HG02678 (cell line): ENCODE data around the gene KRTAP25-1.

Experiments
- ATAC-seq: cut with Tn5 transposase; IDR thresholded peaks from one replicate; pipeline ENCODE4 v1.9.1; 2021; ENCODE audit warnings: mild to moderate bottlenecking, moderate library complexity; ENCODE audit not compliant: unreplicated experiment

The KRTAP25-1 gene, protein sequence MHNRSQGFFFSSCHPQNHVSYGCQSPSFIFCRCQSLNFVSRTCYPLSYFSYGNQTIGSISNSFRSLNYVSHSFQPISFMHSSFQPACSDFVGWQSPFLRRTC

DNA sequence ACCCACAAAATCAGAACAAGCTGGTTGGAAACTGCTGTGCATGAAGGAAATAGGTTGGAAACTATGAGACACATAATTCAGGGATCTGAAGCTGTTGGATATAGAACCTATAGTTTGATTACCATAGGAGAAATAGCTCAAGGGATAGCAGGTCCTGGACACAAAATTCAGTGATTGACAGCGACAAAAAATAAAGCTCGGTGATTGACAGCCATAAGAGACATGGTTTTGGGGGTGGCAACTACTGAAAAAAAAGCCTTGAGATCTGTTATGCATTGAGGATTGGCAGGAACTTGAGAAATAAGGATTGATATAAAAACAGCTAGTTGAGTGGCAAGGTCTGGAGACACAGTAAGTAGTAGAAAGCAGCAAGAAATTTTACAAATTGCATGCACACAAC lies at the start of gene KRTAP25-1:
Gene KRTAP25-1 (minus strand): TSS at position 300 of the 400 bp plus-strand sequence. CDS start 24 bp downstream, at position 276.
- ATAC-seq, result no peak

DNA sequence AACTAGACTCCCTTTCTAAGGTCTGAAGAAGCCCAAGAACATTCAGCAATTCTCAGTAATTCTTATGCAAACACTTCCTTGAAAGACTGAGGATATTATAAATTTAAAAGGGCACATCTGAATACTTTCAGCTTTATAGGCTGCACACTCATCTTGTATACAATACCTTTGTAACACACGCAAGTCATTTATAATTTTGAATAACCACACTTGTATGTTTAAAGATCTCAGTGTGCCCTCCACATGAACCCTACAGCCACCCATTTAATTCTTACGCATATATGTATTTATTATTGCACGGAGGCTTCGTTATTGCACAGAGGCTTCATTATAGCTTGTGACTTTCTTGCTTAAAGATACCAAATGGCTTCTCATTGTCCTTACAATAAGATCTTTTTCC lies 49.4 kb upstream of the KRTAP25-1 start:
- no peak for ATAC-seq

DNA sequence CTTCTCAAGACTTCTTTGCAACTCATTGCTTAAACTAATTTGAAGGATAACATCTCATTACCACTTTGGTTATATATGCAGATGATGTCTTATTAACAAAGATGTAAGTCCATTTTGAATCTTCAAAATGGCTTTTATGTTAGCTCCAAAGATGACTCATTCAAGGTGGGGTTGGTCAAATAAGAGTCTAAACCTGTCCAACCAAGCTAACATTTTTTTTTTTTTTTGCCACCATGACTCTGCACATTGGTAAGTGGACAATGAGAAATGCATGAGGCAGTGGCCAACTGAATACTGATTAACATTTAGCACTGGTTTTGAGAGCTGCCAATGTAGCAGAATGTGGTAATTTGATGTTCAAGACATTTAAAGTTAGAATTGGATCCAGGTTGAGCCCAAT lies 48.5 kb upstream of the KRTAP25-1 start:
- no peak for ATAC-seq

DNA sequence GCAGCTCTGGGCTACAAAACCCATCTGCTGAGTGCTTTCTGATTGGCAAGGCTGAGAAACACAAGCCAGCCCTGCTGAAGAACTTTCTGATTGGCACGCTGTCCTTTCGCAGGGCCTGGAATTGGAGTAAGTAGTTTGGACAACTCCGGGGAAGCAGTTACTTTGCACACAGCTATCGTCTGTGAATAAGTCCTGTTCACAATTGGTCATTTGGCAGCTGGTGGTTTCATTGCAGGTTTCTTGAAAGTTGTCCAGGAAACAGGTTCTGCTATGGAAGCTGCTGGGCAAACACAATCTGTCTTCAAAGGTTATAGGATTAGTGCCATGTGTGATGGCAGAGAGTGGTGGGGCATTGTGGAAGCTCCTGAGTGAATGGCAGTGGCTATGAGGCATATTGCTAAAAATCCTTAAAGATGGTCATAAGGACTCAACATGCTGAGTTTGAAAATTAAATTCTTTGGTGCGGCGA lies 48.0 kb upstream of the KRTAP25-1 start, which contains the start of gene KRTAP27-1:
Gene KRTAP27-1 (minus strand): TSS at position 419 of the 469 bp plus-strand sequence. CDS start 26 bp downstream, at position 393.
- ATAC-seq, result no peak

DNA sequence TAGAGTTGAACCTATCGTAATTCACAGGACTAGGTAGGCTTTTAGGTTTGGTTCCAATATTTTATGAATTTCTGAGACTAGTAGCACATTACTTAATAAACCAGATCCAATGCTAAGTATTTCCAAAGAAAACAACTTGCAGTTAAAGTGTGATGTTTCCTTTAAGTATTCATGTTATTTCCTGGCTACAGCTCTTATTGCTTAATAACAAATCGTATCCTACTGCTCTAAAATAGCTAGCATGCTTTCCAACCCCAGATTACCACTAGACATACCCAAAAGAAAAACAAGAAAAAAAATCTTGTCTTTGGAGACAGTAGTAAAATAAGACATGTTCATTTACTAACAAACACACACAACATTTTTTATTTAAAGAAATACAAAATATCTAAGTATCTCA lies 47.3 kb upstream of the KRTAP25-1 start:
- no peak for ATAC-seq

DNA sequence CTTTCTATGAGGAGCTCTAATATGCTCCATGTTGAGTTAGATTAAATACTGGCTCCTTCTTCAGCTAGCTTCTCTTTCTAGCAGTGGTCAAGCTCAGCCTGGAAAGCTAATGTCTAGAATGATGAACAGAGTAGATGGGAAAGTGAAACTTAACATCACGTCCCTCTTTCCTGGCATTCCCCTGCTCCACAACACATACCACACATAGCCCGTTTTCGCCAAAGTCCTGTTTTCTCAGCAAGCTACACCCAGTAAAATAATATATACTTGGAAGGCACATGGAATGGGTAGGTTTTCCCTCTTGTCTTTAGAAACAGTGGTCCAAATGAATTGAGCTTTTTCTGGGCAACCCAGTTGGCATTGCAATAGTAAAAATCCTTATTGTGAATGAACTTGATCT lies 44.4 kb upstream of the KRTAP25-1 start:
- no peak for ATAC-seq

DNA sequence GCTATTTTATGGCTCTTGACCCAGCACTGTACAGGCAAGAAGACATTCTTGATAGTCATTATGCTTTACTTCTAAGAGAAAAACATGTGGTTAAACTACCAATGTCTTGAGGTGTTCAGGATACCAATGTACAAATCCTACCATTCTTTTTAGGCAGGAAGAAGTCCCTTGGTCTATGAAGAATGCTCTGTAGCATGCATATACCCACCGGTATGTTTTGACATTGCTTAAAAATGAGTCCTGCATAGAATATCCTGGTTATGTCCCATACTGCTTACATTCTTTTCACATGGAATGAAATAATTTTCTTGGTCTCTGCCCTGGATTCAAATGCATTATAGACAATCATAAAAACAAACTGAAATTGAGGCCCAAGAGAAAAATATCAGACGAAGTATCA lies 43.4 kb upstream of the KRTAP25-1 start:
- no peak for ATAC-seq

DNA sequence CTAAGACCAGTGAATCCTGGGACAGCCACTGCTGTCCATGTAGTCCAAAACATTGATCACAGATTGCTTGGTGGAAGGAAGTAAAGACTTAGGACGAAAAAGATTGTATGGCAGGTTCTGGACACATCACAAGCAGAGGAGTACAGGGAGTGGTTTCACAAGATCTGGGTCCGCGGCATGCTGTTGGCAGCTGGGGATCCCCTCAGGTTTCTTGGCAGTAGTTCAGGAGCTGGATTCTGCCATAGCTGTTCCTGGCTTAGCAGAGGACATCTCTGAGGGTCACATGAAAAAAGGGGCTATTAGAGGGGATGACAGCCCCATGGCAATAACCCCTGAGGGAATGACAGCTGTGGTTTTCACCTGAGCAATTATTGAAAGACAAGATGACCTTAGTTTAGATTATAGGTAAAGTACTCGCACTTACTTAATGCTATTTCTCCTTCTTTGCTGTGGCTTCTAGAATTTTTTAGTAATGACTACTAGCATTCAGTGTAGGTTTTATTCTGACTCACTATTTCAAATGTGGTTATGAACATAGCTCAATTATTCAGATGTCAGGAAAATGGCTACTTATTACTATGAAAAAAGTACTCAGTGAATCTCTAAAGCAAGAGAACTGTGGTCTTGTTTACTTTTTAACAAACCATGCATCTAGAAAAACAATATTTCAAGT lies 40.0 kb upstream of the KRTAP25-1 start:
- no peak for ATAC-seq

DNA sequence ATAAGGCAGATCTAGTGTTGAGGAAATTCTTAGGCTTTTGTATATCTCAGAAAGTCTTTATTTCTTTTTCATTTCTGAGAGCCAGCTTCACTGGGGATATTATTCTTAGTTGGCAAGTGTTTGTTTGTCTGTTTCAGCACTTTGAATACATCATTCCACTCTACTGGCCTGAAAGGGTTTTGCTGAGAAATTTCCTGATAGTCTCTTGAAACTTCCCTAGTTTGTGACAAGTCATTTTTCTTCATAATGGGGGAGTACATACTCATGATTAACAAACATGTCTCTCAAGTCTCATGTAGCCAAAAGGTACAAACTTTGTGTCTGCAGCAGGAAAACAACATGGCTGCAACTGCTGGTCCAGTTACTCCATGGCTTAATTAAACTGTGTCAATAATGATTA lies 37.1 kb upstream of the KRTAP25-1 start:
- ATAC-seq, result no peak

DNA sequence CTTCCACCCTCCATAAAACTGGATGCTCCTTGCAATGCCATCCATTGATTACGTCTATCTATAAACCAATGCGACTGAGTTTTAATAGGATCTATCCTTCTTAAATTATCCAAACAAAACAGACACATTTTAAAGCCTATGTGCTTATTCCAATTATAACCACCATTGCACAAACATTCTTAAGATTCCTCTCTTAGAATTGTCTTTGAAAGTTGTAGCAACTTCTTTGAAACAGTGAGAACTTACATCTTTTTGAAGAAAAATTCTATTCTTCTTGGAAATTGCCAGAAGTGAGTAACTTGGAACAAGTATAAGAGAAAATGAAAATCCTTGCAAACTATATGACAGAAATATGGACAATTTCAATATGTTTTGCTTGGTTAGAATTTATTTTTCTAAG lies 30.9 kb upstream of the KRTAP25-1 start, which contains the start of gene KRTAP26-1:
Gene KRTAP26-1 (minus strand): TSS at position 101 of the 400 bp plus-strand sequence. CDS start 280 bp downstream, outside the sequence.
- no peak for ATAC-seq

DNA sequence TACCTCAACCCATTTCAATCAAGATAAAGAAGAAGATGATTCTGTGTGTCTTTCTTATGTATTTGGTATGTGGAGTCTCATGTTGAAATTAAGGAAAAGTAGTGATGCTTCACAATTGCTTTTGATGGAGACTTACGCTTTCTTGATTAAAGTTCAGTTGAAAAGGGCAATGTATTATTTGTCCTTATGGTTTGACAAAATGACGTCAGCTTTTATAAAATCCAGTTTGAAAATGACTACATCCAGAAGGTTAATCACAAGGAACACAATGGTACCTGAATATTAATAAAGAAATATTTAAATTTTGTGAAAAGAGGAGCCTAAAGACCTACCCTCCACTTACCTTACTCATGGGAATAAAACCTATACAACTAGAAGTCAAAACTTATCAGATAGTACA lies 26.4 kb upstream of the KRTAP25-1 start:
- ATAC-seq, result no peak

DNA sequence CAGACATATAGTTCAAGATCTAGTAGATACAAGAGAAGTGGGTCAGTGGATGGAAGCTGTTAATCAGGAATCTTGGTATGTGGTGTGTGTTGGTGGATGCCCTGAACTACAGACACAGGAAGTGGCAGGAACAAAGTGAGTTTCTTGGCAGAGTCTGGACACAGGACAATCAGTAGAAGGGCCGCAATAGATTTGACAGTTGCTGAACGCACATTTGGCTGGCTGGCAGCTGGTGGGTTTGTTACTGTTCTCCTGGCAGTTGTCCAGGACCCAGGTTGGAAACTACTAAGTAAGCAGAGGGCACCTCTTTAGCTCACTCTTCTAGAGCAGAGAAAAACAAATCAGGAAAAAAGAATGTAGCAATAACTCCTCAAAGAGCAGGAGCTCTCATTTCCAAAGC lies 17.6 kb upstream of the KRTAP25-1 start:
- no peak for ATAC-seq

DNA sequence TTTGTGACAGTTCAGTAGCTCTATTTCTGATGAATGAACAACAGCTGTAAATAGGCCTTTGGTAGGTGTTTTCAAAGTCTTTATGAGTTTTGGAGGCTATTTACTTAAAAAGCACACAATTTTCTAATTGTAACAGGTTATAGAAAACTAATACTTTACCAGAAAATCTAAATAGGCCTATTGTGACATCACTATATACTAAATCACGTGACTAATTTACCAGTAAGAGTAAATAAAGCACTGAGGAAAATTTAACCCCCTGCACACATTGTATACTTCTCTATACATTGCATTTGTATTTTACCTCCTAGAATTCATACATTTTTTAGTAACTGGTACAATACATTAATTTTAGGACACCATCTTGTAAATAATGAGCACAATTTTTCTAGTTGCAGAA lies 15.8 kb upstream of the KRTAP25-1 start:
- no peak for ATAC-seq

DNA sequence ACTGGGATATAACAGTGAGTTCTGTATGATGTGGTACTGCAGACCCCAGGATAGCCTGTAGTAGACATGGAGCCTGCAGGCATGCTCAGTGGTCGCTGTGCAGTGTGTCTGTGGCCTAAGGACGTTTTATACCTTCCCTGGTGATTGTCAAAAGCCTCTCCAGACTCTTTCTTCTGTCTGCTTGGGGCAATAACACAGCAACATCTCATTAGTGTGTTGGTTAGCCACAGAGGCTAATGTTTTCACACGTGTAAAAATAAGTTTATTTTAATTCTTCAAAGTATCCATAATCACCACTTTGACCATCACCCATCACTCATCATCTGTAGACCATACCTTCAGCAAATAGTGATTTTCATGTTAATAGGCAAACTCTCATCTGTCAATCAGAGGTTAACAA lies 6.5 kb downstream of the KRTAP25-1 start, which contains the start of gene KRTAP24-1:
Gene KRTAP24-1 (minus strand): TSS at position 101 of the 400 bp plus-strand sequence. CDS start 18 bp downstream, at position 83.
- no peak for ATAC-seq

DNA sequence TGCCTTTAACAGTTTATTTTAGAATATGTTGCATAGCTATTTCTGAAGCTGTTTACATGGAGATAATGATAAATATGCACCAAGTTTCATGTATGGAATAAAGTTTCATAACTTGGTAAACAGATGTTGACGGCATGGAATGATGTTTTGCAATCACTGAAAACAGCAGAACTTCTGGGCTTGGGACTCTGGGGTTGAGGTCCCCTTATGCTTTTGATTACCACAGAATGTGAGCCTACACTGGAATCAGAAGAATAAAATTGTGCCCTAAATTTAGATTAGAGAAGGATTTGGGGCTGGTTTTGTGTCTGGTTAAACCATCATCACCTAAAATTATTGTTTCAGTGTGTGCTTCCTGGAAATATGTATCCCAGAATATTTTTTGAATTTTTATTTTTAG lies 17.7 kb downstream of the KRTAP25-1 start:
- no peak for ATAC-seq

DNA sequence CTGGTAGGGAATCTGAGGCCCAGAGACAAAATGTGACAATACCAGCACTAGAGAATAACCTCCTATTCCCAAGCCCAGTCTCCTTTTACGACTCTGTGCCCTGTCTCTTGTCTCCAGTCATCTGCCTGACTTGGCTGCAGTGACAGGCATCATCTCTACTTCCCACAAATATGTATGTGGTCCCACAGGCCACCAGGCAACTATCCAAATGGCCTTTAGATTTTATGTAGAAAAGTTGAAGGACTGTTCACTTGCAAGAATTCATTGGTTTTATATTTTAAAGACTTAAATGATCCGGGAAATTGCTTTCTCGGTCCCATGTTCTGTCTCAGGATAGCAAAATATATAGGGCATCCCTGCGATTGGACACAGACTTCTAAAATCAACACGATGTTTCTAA lies 18.2 kb downstream of the KRTAP25-1 start:
- no peak for ATAC-seq

DNA sequence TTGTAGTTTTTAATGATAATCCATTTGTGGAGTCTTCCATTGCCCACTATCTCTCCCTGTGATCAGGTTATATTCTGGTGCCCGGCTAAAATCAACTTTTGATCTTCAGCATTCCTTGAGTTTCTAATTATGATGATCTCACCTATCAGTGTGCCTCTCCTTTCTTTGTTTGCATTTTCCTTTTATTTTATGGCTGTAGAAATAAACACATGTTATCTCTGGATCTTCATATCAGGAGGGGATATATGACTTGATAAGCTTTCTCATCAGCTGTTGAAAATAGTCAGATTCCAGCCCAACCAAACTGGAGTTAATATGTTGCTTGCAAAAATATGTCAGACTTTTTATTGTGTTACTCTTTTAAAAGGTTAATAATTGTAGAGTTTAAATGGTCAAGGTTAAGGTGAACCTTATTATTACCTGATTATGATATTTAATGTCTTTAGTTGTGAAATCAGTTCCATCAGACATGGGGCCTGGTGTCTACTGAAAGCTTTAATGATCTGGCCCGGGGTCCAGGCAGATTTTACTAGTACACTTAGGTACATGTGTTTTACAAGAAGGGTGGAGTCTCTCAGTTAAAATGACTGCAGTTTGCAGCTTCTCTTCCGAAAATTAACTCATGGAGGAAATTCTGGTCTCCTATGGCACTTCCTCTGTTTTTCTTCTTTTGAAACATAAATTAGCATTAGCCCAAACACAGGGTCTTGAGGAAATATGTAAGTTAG lies 19.3 kb downstream of the KRTAP25-1 start:
- no peak for ATAC-seq

DNA sequence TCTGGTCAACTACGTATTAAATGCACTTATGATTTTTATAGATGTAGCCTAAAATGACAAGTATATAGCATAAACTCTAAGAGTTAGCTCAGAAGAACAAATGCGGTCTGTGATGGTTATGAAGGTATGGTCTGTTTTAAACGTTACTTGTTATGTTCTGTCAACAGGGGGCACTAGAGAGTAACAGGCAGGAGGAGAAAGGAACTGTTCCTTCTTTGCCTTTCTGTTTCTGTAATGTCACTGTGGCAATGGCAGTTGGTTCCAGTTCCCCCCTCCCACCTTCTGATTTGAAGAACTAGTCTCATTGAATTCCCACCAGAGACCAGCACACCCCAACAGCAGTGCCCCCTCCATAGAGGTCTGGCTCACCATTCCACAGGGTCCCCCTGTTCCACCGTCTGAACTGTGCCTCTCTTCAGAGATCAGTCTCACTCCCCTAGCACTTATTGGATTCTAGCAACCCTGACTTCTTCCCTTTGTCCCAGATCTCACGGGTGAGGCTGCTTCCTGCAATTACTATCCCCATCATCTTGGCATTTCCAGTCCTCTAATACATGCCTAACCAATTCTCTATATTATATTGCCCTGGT lies 20.6 kb downstream of the KRTAP25-1 start:
- ATAC-seq, result no peak

DNA sequence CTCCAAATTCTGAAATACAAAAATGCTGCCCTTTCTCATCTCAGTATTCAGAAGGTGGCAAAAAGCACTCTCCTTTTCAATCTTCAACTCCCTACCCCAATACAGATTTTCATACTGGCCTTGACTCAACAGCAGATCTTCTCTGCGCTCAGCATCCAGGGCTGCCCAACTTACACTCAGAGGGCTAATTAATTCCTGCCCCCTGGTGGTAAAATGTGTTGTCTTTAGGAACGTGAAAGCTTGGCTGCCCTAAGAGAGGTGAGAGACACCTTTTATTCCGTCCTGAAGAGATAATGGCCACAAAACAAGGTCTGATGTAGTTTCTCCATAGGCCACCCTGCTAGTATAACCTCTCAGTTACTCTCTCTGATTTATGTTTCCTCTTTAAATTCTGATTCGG lies 31.5 kb downstream of the KRTAP25-1 start:
- no peak for ATAC-seq

DNA sequence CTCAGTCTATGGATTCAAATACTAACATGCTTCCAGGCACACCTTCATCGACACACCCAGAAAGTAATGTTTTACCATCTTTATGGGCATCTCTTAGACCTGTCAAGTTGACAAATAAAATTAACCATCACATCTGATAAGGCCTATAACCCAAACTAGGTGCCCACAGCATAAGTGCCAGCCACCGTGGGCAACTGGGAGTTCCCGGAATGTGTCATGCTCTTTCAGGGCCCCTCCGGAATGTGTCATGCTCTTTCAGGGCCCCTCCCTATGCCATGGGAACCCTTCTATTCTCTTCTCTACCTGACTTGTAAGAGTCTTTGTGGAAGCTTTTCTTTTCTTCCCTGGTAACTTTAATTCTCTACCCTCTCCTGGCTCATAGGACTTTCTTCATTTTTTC lies 33.2 kb downstream of the KRTAP25-1 start:
- no peak for ATAC-seq

DNA sequence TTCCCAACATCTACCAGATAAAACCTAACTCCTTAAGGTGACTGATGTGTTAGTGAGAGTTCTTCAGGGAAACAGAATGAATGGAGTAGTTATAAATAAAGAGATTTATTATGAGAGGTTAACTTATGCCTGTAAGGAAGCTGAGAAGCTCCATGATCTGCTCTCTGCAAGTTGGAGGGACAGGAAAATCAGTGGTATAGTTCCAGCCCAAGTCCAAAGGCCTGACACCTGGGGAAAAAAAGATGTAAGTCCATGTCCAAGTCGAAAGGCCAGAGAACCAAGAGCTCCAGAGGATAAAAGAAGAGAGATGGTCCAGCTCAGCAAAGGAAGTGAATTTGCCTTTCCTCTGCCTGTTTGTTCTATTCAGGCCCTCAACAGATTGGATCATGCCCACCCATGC lies 33.6 kb downstream of the KRTAP25-1 start:
- no peak for ATAC-seq
